NCI-H748 (cell line): Measurements from ENCODE around the gene NOPCHAP1.

Experiments used
- DNase-seq: peaks from one replicate; lab custom pipeline; 2025; ENCODE audit not compliant: unreplicated experiment; lab: John Stamatoyannopoulos, UW

Gene NOPCHAP1

DNA sequence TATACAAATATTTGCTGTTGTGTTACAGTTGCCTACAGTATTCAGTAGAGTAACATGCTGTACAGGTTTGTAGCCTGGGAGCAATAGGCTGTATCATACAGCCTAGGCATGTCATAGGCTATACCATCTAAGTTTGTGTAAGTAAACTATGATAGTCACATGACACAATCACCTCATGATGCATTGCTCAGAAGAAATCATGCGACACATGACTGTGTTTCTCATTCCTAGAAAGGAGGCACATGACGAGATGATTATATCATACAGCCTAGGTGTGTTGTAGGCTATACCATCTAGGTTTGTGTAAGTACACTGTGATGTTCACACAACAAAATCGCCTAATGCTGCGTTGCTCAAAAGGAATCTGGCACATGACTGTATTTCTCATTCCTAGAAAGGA is 31.9 kb downstream of the NOPCHAP1 start:
- no peak for DNase-seq

DNA sequence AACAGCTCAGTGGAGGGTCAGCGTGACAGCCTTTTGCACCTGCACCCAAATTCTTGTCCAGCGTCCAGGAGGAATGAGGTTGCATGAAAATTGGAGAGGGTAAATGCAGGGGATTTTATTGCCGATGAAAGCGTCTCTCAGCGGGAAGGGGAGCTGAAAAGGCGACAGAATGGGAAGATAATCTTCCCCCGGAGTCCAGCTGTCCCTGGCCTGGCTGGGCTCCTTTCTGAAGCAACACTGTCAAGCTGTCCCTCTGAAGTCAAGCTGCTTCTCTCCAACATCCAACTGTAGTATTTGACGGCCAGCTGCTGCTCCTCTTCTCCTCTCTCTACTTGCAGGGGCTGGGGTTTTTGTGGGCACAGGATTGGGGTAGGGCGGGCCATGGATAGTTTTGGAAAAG is 32.7 kb downstream of the NOPCHAP1 start:
- no peak for DNase-seq

DNA sequence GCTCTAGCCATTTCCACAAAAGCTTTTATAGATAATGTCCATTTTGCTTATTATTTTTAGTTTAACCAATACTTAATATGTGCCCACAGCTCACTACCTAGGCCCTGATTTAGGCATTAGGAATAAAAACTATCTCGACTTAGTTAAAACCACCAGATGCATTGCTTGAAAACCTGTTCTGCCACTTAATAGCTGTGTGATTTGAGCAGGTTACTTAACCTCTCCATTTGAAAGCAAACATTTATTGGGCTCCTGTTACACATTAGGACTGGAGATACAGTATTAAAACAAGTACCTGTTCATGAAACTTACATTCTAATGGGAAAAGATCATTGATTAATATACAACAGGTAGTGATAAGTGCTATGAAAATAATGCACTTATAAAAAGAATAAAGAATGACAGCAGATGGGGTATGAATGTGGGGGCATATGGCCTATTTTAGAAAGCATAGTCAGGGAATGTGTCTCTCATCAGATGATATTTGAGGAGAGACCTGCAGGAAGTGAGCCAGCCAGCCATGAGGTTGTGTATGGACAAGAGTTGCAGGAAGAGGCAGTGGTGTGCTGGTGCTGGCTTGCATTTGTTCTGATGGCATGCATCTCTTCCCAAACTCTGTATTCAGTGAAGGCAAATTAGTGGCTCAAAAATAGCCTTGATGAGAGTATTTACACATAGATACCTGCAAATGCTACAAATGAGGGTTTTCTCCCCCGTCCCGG is 34.3 kb downstream of the NOPCHAP1 start:
- DNase-seq: peak; percentile 87

DNA sequence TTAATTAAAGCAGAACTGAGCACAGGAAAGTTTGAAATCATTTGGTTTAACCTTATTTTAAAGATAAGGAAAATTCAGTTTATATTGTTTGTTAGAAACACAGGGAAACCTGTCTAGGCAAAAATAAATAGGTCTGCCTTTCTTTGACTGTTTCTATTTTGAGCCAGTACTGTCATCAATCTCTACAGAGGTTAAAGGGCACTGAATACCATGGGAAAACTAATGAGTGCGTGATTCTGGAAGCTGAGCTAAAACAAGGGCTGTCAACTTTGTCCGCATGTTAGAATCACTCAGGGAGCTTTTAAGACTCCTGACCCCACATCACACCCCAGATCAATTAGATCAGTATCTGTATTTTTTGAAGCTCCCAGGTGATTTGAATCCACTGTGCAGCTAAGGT is 38.8 kb downstream of the NOPCHAP1 start:
- no peak for DNase-seq

DNA sequence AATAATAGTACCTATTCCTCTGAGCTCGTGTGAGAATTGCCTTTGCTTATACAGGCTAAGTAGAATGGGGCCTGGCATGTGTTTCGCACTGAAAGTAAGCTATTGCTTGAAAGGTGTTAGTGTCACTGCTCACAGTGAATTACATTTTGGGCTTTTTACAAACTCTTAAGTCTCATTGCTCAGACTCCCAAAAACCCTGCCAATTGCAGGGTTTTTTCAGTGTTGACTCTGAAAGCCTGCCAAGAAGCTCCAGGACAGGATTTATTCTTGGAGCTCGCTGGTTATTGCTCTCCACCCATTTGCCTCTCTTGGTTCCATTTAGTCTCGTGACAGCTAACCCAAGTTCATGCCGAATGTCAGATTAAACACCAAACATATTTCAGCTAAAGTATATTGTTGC is 39.8 kb downstream of the NOPCHAP1 start:
- DNase-seq: no peak

DNA sequence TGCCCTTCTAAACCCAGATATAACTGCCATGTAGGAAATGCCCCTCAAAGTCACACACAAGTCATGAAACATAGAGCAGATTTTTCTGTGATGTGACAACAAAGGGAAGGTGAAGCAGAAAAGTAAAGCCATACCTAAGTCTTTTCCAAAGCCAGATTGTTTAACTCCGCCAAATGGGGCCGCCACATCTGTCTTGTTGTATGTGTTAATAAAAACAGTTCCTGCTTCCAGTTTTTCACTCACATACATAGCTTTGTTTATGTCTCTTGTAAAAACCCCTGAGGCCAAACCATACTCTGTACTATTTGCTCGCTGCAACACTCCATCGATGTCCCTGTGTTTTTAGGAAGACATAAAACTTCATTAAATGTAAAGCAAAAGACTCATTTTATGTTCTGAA is 40.3 kb downstream of the NOPCHAP1 start:
- DNase-seq: peak; percentile 24

DNA sequence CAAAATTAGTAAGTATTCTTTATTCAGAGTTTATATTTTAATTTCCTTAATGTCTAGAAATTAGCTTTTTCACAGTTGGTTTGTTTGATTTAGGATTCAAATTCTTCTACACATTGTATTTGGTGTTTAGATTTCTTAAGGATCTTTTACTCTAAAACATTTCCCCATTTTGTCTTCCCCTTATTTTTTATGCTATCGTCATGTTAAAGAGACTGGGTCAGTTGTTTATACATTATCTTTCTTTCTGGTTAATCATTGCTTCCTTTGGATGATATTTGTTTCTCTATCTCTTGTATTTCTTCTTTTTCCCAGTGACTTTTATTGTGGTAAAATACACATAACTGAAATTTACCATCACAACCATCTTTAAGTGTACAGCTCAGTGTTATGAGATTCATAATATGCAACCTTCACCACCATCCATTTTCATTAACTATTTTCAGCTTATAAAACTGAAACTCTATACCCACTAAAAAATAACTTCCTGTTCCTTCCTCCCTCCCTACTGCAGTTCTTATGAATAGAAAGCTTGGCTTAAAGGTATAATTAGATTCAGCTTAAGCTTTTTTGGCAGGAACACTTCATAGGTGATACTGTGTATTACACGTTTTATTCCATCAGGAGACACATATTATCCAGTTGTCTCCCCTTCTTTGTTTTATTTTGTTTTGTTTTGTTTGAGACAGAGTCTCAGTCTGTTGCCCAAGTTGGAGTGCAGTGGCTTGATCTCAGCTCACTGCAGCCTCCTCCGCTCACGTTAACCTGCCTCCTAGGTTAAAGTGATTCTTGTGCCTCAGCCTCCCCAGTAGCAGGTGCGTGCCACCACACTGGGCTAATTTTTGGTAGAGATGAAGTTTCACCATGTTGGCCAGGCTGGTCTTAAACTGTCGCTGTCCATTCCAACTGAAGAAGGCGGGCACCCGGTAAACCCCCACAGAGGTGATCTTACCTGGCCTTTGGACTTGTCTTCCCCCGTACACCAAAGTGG is 45.0 kb downstream of the NOPCHAP1 start:
- DNase-seq: peak; percentile 9

DNA sequence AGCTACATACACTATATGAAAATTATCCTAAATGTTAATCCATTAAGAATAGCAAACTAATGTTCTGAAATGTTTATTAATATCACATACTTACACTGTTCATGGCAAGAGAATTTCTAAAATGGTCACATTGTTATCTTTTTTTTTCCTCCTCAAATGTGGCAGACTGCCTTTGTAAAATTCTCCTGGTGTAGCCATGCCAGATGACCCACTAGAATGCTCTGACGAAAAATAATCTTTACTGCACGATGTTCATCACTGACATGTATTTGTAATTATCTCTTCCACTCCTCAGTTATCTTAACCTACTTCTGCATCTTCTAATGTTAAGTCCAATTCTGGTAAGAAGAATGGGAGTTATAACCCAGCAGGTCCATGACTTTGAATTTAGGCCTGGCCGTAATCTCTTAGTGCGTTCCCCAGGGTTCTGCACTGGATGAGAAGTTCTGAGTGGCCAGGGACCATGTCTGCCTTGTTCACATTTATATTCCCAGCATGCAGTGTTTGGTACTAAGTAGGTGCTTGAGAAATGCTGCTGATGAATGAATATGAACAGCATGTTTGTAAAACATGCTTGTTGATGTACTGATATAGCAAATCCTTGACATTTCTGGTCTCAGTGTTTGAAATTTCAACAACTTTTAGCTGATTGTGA is 46.7 kb downstream of the NOPCHAP1 start:
- no peak for DNase-seq

DNA sequence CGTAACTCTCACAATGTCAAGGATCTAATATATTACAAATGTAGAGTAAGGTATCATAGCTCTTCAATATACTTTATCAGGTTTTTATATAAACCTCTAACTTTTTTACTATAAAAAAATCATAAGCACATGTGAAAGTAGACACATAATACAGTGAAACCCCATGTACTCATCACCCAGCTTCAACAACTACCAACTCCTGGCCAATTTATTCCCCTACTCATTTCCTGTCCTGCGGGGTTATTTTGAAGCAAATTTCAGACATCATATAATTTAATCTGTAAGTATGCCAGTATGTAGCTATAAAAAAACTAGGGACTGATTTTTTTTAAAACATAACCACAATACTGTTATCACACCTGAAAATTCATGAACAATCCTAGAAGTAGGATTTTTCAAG is 47.7 kb downstream of the NOPCHAP1 start:
- DNase-seq: no peak
